ENCODE data around the gene DHODH. TPM values are rescaled to one million over a fixed set of nuclear protein-coding genes. Genes with fewer than 3 reads are reported as not detected.
A peak's percentile ranks its signal among the peaks of the same experiment; 100 is the strongest.

DHODH gene
- total RNA-seq, 4 donors from 2014 or later: 4.5 to 7.8 (median 6.5) TPM

DNA sequence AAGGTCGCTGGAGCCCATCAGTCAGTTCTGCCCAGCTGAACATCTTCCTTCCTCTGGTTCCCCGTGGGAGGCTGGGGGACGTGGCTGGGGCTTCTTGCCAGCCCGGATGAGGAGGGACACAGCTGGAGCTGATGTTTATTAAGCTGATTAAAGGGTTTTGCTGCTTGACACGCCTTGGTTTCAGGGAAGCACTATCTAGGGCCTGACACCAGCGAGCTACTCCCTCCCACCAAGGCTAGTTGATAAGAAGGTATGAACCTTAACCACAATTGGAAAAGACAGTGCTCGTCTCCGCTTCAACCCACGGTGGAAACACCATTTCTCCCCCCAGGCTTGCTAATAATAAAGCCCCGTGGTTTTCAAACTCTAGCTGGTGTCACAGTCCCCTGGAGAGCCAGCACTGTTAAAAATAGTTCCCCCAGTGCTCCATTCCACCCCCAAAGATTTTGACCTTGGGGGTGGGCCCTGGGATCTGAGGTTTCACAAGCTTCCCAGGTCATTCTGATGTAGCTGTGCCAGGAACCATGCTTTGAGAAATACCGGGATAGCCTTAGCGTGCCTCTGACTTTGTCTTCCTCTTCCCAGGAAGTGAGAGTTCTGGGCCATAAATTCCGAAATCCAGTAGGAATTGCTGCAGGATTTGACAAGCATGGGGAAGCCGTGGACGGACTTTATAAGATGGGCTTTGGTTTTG lies 5.5 kb downstream of the DHODH start:
- peaks cover 0 to 70% of the 10 kb centered on the region in 2 donors for H3K36me3 ChIP-seq
- TF ChIP-seq POLR2A (IDR thresholded peaks at IDR 0.05) (no peak), POLR2AphosphoS5 (IDR thresholded peaks at IDR 0.05) (no peak), EP300 (IDR thresholded peaks at IDR 0.05) (no peak)
- TF ChIP-seq, protein P1, sequence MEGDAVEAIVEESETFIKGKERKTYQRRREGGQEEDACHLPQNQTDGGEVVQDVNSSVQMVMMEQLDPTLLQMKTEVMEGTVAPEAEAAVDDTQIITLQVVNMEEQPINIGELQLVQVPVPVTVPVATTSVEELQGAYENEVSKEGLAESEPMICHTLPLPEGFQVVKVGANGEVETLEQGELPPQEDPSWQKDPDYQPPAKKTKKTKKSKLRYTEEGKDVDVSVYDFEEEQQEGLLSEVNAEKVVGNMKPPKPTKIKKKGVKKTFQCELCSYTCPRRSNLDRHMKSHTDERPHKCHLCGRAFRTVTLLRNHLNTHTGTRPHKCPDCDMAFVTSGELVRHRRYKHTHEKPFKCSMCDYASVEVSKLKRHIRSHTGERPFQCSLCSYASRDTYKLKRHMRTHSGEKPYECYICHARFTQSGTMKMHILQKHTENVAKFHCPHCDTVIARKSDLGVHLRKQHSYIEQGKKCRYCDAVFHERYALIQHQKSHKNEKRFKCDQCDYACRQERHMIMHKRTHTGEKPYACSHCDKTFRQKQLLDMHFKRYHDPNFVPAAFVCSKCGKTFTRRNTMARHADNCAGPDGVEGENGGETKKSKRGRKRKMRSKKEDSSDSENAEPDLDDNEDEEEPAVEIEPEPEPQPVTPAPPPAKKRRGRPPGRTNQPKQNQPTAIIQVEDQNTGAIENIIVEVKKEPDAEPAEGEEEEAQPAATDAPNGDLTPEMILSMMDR (IDR thresholded peaks at IDR 0.05): no peak
- H3K27me3 ChIP-seq: no peaks in the 10 kb centered on the region
- ATAC-seq: no peak
- peak overlapping the region in 3 of 4 donors; percentile 18 to 48 (median 30) for H3K27ac ChIP-seq
- no peak overlapping the region for H3K4me3 ChIP-seq
- no peaks in the 10 kb centered on the region for H3K9me3 ChIP-seq
- 57 to 90% methylated on average over 4 to 10 of the region's 15 CpGs for WGBS, 2 donors (ENCODE audit: low coverage in 1 of 2)
- H3K4me1 ChIP-seq: peaks cover 0 to 1% (median 0%) of the 10 kb centered on the region in 3 donors

DNA sequence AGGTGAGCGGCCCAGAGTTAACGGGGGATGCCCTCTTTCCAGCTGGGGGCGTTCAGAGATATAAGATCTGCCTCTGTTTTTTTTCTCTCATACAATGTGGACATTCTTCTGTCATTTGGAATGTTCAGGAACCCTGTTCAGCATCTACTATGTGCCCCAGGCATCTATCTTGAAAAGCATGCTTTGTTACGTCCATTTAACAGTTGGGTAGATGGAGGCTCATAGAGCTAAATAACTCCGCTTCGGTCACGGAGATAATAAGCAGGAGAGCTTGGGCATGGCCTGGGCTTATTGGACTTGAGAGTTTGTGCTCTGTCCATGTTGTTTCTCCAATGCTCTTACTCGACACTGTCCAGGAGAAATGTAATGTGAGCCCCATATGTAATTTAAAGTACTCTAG lies 6.1 kb downstream of the DHODH start:
- no peak overlapping the region for H3K27ac ChIP-seq
- H3K36me3 ChIP-seq: peaks cover 0 to 76% of the 10 kb centered on the region in 2 donors
- no peaks in the 10 kb centered on the region for H3K27me3 ChIP-seq
- H3K4me1 ChIP-seq: no peaks in the 10 kb centered on the region
- H3K4me3 ChIP-seq: no peak overlapping the region
- WGBS, 2 donors (ENCODE audit: low coverage in 1 of 2): 79% methylated on average over 8 of the region's 8 CpGs; no CpG with 5 or more reads in 1 of the 2 donors
- H3K9me3 ChIP-seq: no peaks in the 10 kb centered on the region
- ATAC-seq: no peak
- no peak for TF ChIP-seq POLR2A (IDR thresholded peaks at IDR 0.05)
- TF ChIP-seq POLR2AphosphoS5 (IDR thresholded peaks at IDR 0.05): no peak
- TF ChIP-seq, protein P1 (IDR thresholded peaks at IDR 0.05): no peak

DNA sequence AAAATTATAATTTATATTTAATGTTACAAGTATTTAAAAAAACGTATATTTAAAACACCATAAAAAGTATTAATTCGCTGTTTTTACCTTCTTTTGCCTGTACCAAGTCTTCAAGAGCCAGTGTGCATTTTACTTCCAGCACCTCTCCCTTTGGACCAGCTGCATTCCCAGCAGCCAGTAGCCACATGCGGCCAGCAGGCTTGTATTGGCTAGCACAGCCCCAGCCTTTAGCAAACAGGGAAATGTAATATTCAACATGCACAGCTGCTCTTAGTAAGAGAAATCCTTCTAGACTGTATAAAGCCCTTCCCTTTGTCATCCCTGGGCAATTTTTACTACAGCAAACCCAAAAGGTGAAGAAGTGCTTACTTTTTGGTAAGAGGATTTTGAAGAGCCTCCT lies 6.6 kb downstream of the DHODH start:
- no peak for ATAC-seq
- Histone ChIP-seq H3K4me1 (no peaks in the 10 kb centered on the region), H3K27me3 (no peaks in the 10 kb centered on the region), H3K36me3 (peaks cover 0 to 80% of the 10 kb centered on the region in 2 donors), H3K27ac (no peak overlapping the region), H3K9me3 (no peaks in the 10 kb centered on the region), H3K4me3 (no peak overlapping the region)
- 86 to 89% methylated on average over 3 of the region's 3 CpGs for WGBS, 2 donors (ENCODE audit: low coverage in 1 of 2)
- no peak for TF ChIP-seq POLR2A (IDR thresholded peaks at IDR 0.05)
- TF ChIP-seq EP300 (IDR thresholded peaks at IDR 0.05): no peak
- no peak for TF ChIP-seq POLR2AphosphoS5 (IDR thresholded peaks at IDR 0.05)
- TF ChIP-seq, protein P1 (IDR thresholded peaks at IDR 0.05): no peak

DNA sequence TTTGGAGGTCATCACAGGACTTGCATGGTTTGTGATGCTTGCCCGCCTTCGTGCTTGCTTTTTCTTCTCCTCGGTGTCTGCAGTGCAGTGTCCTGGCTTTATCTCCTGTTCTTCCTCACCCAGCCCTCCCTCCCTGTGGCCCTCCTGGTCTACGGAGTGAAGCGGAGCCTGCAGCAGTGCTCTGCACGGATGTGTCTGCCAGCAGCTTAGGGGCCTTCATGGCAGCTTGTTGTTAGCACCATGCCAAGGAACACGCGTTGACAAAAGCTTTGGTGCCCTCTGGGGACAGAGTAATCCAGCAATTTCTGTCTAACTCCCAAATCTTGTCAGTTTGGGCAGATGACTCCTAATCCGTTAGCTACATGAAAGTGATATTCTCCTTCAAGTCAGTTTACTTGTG lies 9.9 kb downstream of the DHODH start:
- H3K4me3 ChIP-seq: no peak overlapping the region
- no peaks in the 10 kb centered on the region for H3K27me3 ChIP-seq
- TF ChIP-seq, protein P1 (IDR thresholded peaks at IDR 0.05): no peak
- TF ChIP-seq EP300 (IDR thresholded peaks at IDR 0.05) (no peak), POLR2A (IDR thresholded peaks at IDR 0.05) (no peak), POLR2AphosphoS5 (IDR thresholded peaks at IDR 0.05) (no peak)
- no peak overlapping the region for H3K27ac ChIP-seq
- WGBS, 2 donors (ENCODE audit: low coverage in 1 of 2): 84 to 100% methylated on average over 1 to 6 of the region's 9 CpGs
- no peaks in the 10 kb centered on the region for H3K9me3 ChIP-seq
- no peaks in the 10 kb centered on the region for H3K4me1 ChIP-seq
- no peak for ATAC-seq
- H3K36me3 ChIP-seq: peaks cover 0 to 94% of the 10 kb centered on the region in 2 donors

DNA sequence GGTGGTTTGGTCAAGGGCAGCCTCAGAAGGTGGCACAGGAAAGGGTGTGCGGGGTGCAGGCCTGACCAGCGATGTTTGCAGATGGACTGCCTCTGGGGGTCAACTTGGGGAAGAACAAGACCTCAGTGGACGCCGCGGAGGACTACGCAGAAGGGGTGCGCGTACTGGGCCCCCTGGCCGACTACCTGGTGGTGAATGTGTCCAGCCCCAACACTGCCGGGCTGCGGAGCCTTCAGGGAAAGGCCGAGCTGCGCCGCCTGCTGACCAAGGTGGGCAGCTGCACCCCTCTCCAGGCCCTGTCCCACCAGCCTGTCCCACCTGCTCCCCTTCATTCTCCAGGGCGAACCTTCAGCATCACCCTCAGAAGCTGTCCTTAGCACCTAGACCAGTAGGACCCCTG lies 12.5 kb downstream of the DHODH start:
- Histone ChIP-seq H3K9me3 (no peaks in the 10 kb centered on the region), H3K36me3 (peaks cover 0 to 95% of the 10 kb centered on the region in 2 donors), H3K4me3 (no peak overlapping the region), H3K27ac (no peak overlapping the region), H3K4me1 (no peaks in the 10 kb centered on the region), H3K27me3 (no peaks in the 10 kb centered on the region)
- 79 to 100% methylated on average over 3 to 7 of the region's 15 CpGs for WGBS, 2 donors (ENCODE audit: low coverage in 1 of 2)
- TF ChIP-seq EP300 (IDR thresholded peaks at IDR 0.05) (no peak), POLR2A (IDR thresholded peaks at IDR 0.05) (no peak), POLR2AphosphoS5 (IDR thresholded peaks at IDR 0.05) (no peak)
- TF ChIP-seq, protein P1 (IDR thresholded peaks at IDR 0.05): no peak
- ATAC-seq: no peak

All from gastroesophageal sphincter (tissue), 4 donors.